ENCODE results near the gene IL6ST.
A peak's percentile ranks its signal among the peaks of the same experiment; 100 is the strongest.
"Not testable (repeated sequence)": the region's sequence is repeated elsewhere in the genome, so short reads cannot be mapped to it uniquely, and the experiment has no call there.

The IL6ST gene

GRCh38 chr5:56004874-56005273 lies 10.1 kb upstream of the IL6ST start:
- Histone ChIP-seq H3K36me3 (ENCODE audit: low read depth) (no peaks in the 10 kb centered on the region), H3K4me3 (ENCODE audit: severe bottlenecking) (no peak overlapping the region), H3K4me1 (ENCODE audit: insufficient read depth, poor library complexity, severe bottlenecking) (no peaks in the 10 kb centered on the region), H3K9me3 (ENCODE audit: severe bottlenecking) (peaks cover 6% of the 10 kb centered on the region), H3K27me3 (ENCODE audit: insufficient read depth, poor library complexity, severe bottlenecking) (no peaks in the 10 kb centered on the region), H3K27ac (ENCODE audit: poor library complexity, severe bottlenecking) (no peak overlapping the region)
- TF ChIP-seq, protein P1, sequence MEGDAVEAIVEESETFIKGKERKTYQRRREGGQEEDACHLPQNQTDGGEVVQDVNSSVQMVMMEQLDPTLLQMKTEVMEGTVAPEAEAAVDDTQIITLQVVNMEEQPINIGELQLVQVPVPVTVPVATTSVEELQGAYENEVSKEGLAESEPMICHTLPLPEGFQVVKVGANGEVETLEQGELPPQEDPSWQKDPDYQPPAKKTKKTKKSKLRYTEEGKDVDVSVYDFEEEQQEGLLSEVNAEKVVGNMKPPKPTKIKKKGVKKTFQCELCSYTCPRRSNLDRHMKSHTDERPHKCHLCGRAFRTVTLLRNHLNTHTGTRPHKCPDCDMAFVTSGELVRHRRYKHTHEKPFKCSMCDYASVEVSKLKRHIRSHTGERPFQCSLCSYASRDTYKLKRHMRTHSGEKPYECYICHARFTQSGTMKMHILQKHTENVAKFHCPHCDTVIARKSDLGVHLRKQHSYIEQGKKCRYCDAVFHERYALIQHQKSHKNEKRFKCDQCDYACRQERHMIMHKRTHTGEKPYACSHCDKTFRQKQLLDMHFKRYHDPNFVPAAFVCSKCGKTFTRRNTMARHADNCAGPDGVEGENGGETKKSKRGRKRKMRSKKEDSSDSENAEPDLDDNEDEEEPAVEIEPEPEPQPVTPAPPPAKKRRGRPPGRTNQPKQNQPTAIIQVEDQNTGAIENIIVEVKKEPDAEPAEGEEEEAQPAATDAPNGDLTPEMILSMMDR (IDR thresholded peaks at IDR 0.05; ENCODE audit: poor library complexity, severe bottlenecking), result no peak
- DNase-seq (ENCODE audit: low spot score), result no peak
- no peak for ATAC-seq (ENCODE audit: low read depth)

GRCh38 chr5:56003679-56004078 lies 8.9 kb upstream of the IL6ST start:
- Histone ChIP-seq H3K4me1 (ENCODE audit: insufficient read depth, poor library complexity, severe bottlenecking) (no peaks in the 10 kb centered on the region), H3K27me3 (ENCODE audit: insufficient read depth, poor library complexity, severe bottlenecking) (no peaks in the 10 kb centered on the region), H3K9me3 (ENCODE audit: severe bottlenecking) (peaks cover 6% of the 10 kb centered on the region), H3K36me3 (ENCODE audit: low read depth) (no peaks in the 10 kb centered on the region), H3K27ac (ENCODE audit: poor library complexity, severe bottlenecking) (no peak overlapping the region), H3K4me3 (ENCODE audit: severe bottlenecking) (no peak overlapping the region)
- DNase-seq (ENCODE audit: low spot score) (no peak), ATAC-seq (ENCODE audit: low read depth) (no peak)
- TF ChIP-seq, protein P1 (IDR thresholded peaks at IDR 0.05; ENCODE audit: poor library complexity, severe bottlenecking), result no peak

DNA sequence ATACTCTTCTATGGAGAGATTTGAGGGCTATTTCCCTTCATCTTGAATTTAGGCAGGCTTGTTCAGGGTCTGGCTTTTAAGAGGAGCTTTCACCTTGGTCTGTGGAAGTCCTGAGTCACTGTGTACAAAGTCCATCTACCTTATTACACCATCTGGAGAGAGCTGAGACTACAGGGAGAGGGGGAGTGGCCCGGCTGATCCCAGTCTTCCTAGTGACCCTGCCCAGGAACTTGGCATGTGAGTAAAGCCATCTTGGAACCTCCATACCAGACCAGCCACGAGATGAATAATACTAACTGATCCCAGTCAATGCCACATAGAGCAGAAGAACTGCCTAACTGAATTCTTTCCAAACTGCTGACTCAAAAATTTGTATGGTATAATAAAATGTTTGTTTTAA lies 8.4 kb upstream of the IL6ST start:
- Histone ChIP-seq H3K27ac (ENCODE audit: poor library complexity, severe bottlenecking) (no peak overlapping the region), H3K27me3 (ENCODE audit: insufficient read depth, poor library complexity, severe bottlenecking) (no peaks in the 10 kb centered on the region), H3K4me3 (ENCODE audit: severe bottlenecking) (no peak overlapping the region), H3K4me1 (ENCODE audit: insufficient read depth, poor library complexity, severe bottlenecking) (no peaks in the 10 kb centered on the region), H3K36me3 (ENCODE audit: low read depth) (no peaks in the 10 kb centered on the region), H3K9me3 (ENCODE audit: severe bottlenecking) (peaks cover 6% of the 10 kb centered on the region)
- TF ChIP-seq, protein P1 (IDR thresholded peaks at IDR 0.05; ENCODE audit: poor library complexity, severe bottlenecking), result no peak
- ATAC-seq (ENCODE audit: low read depth), result peak; percentile 85
- no peak for DNase-seq (ENCODE audit: low spot score)

GRCh38 chr5:56002303-56002702 lies 7.5 kb upstream of the IL6ST start:
- TF ChIP-seq, protein P1 (IDR thresholded peaks at IDR 0.05; ENCODE audit: poor library complexity, severe bottlenecking), result no peak
- Histone ChIP-seq H3K36me3 (ENCODE audit: low read depth) (no peaks in the 10 kb centered on the region), H3K4me1 (ENCODE audit: insufficient read depth, poor library complexity, severe bottlenecking) (peaks cover 6% of the 10 kb centered on the region), H3K27me3 (ENCODE audit: insufficient read depth, poor library complexity, severe bottlenecking) (no peaks in the 10 kb centered on the region), H3K9me3 (ENCODE audit: severe bottlenecking) (peaks cover 6% of the 10 kb centered on the region), H3K4me3 (ENCODE audit: severe bottlenecking) (no peak overlapping the region), H3K27ac (ENCODE audit: poor library complexity, severe bottlenecking) (no peak overlapping the region)
- no peak for ATAC-seq (ENCODE audit: low read depth)
- DNase-seq (ENCODE audit: low spot score), result no peak

- H3K36me3 ChIP-seq (ENCODE audit: low read depth); H3K27me3 ChIP-seq (ENCODE audit: insufficient read depth, poor library complexity, severe bottlenecking); DNase-seq (ENCODE audit: low spot score); H3K4me3 ChIP-seq (ENCODE audit: severe bottlenecking); H3K9me3 ChIP-seq (ENCODE audit: severe bottlenecking); ATAC-seq (ENCODE audit: low read depth); H3K27ac ChIP-seq (ENCODE audit: poor library complexity, severe bottlenecking): not testable (repeated sequence)
- peaks cover 11% of the 10 kb centered on the region for H3K4me1 ChIP-seq (ENCODE audit: insufficient read depth, poor library complexity, severe bottlenecking)
Observed at GRCh38 chr5:56000221-56000620, 5.5 kb upstream of the IL6ST start.

All from RWPE2 (cell line).